GM12878 (cell line): ENCODE measurements around the gene TEAD4. TPM values are rescaled to one million over a fixed set of nuclear protein-coding genes. Genes with fewer than 3 reads are reported as not detected.

Experiments used
- ATAC-seq: fragments of 200-7000 bp; cut with Tn5 transposase; 3 replicates; pipeline ENCODE4 v1.9.1; 2020; ENCODE audit warnings: mild to moderate bottlenecking, moderate library complexity
- BruUV-seq: library from RNA; stranded (reverse); fragments of 400-500 nt; replicated peaks from 2 replicates; lab custom pipeline; 2021; lab: Mats Ljungman, UMichigan
- CTCF ChIA-PET: fragments of 300-600 bp; sonication (Branson Sonifier 250); formaldehyde crosslinking; extraction: SDS; loops from one replicate; lab custom pipeline; 2021; ENCODE audit warnings: inconsistent platforms; lab: Yijun Ruan, JAX
- POLR2A ChIA-PET: fragments of 350-600 bp; formaldehyde crosslinking; extraction: SDS; loops from one replicate; lab custom pipeline; 2021; ENCODE audit warnings: inconsistent platforms; lab: Charles Lee
- RAD21 ChIA-PET: fragments of 300-600 bp; sonication (Branson Sonifier 250); formaldehyde crosslinking; loops from one replicate; lab custom pipeline; 2023; ENCODE audit warnings: antibody characterized with exemption; ENCODE audit not compliant: unreplicated experiment; lab: Charles Lee
- SMC1A ChIA-PET: fragments of 300-600 bp; sonication (Branson Sonifier 250); formaldehyde crosslinking; loops from one replicate; lab custom pipeline; 2023; ENCODE audit not compliant: unreplicated experiment, uncharacterized antibody; lab: Charles Lee
- DNase-seq: peaks from one replicate; pipeline ENCODE4 v3.0.0-alpha.2; 2011; ENCODE audit warnings: low read depth, low spot score
- FAIRE-seq: peaks from 3 replicates; lab custom pipeline; 2011; peaks lifted over from hg19 to GRCh38; lab: Jason Lieb, UNC
- H2AFZ ChIP-seq: 2 replicates; pipeline ENCODE4 v1.6.0; 2011; ENCODE audit warnings: low read depth, low read length, control low read depth; ENCODE audit not compliant: control insufficient read depth
- H3K27ac ChIP-seq: 2 replicates; pipeline ENCODE4 v1.5.1; 2011; ENCODE audit warnings: control low read depth; ENCODE audit not compliant: control insufficient read depth, insufficient read depth
- H3K27me3 ChIP-seq, 2 experiments: replicated peaks in 1 of 2; 2 replicates each; pipeline versions ENCODE4 v1.6.0 to v1.6.1; 2011; ENCODE audit warnings: low read length in 1 of 2; ENCODE audit not compliant: control insufficient read depth in 2 of 2, insufficient read depth in 2 of 2
- H3K36me3 ChIP-seq, 2 experiments: 2 replicates each; pipeline ENCODE4 v1.5.1; 2011; ENCODE audit warnings: low read length in 1 of 2; ENCODE audit not compliant: control insufficient read depth in 2 of 2, insufficient read depth in 2 of 2
- H3K4me1 ChIP-seq: 2 replicates; pipeline ENCODE4 v1.6.1; 2011; ENCODE audit warnings: mild to moderate bottlenecking, low read length, moderate library complexity, mixed read lengths; ENCODE audit not compliant: control insufficient read depth, insufficient read depth
- H3K4me2 ChIP-seq: 2 replicates; pipeline ENCODE4 v1.6.0; 2011; ENCODE audit warnings: control low read depth; ENCODE audit not compliant: control insufficient read depth, insufficient read depth
- H3K4me3 ChIP-seq: fragments of 200-600 bp; sonication (generic); 2 replicates; pipeline ENCODE4 v1.5.1; 2016
- H3K79me2 ChIP-seq: 2 replicates; pipeline ENCODE4 v1.6.0; 2011; ENCODE audit warnings: low read length; ENCODE audit not compliant: control insufficient read depth, insufficient read depth
- H3K9ac ChIP-seq: 2 replicates; pipeline ENCODE4 v1.8.0; 2011; ENCODE audit warnings: low read length, control low read depth, mixed read lengths; ENCODE audit not compliant: control insufficient read depth, insufficient read depth
- H3K9me3 ChIP-seq: replicated peaks from 3 replicates; pipeline ENCODE4 v1.5.1; 2011; ENCODE audit warnings: mild to moderate bottlenecking, low read length; ENCODE audit not compliant: control insufficient read depth, insufficient read depth
- H4K20me1 ChIP-seq: 2 replicates; pipeline ENCODE4 v1.6.0; 2011; ENCODE audit not compliant: control insufficient read depth, insufficient read depth
- CHD1 ChIP-seq: IDR thresholded peaks from 2 replicates; pipeline ENCODE4 v1.6.1; 2012; ENCODE audit warnings: low read depth, low read length, improper control_type of control experiment
- IRF4 ChIP-seq: IDR thresholded peaks from 2 replicates; pipeline ENCODE4 v1.6.1; 2011; ENCODE audit warnings: low read depth, low read length
- POLR2A ChIP-seq: IDR thresholded peaks from 2 replicates; pipeline ENCODE4 v1.6.1; 2011; ENCODE audit warnings: low read depth, mild to moderate bottlenecking, low read length
- RUNX3 ChIP-seq: IDR thresholded peaks from 2 replicates; pipeline ENCODE4 v1.6.1; 2012; ENCODE audit warnings: low read length, inconsistent platforms
- SMAD1 ChIP-seq: fragments of 450-650 bp; IDR thresholded peaks from 2 replicates; pipeline ENCODE4 v1.6.1; 2018; ENCODE audit warnings: mild to moderate bottlenecking, low read depth; ENCODE audit not compliant: partially characterized antibody
- SPI1 ChIP-seq: IDR thresholded peaks from 2 replicates; pipeline ENCODE4 v1.6.1; 2011; ENCODE audit warnings: low read depth, mild to moderate bottlenecking, low read length, moderate library complexity, borderline replicate concordance; ENCODE audit not compliant: insufficient read depth
- SREBF1 ChIP-seq: IDR thresholded peaks from 2 replicates; pipeline ENCODE4 v1.6.1; 2012; ENCODE audit warnings: mild to moderate bottlenecking, low read length
- SREBF2 ChIP-seq: IDR thresholded peaks from 2 replicates; pipeline ENCODE4 v1.6.1; 2012; ENCODE audit warnings: mild to moderate bottlenecking, low read length
- SRF ChIP-seq, 2 experiments: IDR thresholded peaks; 2 replicates each; pipeline ENCODE4 v1.6.1; 2011; ENCODE audit warnings: low read depth in 2 of 2, low read length in 2 of 2, mild to moderate bottlenecking in 1 of 2, moderate library complexity in 1 of 2
- TAF1 ChIP-seq: IDR thresholded peaks from 2 replicates; pipeline ENCODE4 v1.6.1; 2011; ENCODE audit warnings: mild to moderate bottlenecking, low read depth, low read length, borderline replicate concordance
- ZBED1 ChIP-seq: IDR thresholded peaks from 2 replicates; pipeline ENCODE4 v1.6.1; 2016; ENCODE audit warnings: borderline replicate concordance
- ZSCAN29 ChIP-seq: fragments of 450-650 bp; IDR thresholded peaks from 2 replicates; pipeline ENCODE4 v1.6.1; 2017; ENCODE audit warnings: mild to moderate bottlenecking, moderate library complexity
- WGBS: methylation state at CpG from one replicate; pipeline ENCODE4 v1.1.6; 2016; ENCODE audit warnings: low lambda C conversion rate; ENCODE audit not compliant: insufficient replicate concordance, insufficient coverage; ENCODE audit errors: missing lambda C conversion rate; 5-methylcytosine and 5-hydroxymethylcytosine counted together
- in situ Hi-C: fragments of 300-500 bp; cut with MboI; formaldehyde crosslinking; loops from 9 replicates; pipeline ENCODE4 v1.14.3; 2018; ENCODE audit warnings: mixed read lengths
- intact Hi-C: fragments of 100-400 bp; cut with micrococcal nuclease; formaldehyde crosslinking; loops from one replicate; pipeline ENCODE4 v1.14.2; 2022; ENCODE audit not compliant: unreplicated experiment
- polyA plus RNA-seq, 11 experiments: library from polyadenylated mRNA; depleted of rRNA in 4 of 11; unstranded in 6 of 11; stranded (reverse) in 5 of 11; fragments of >200 nt; fragmentation: Nextera tagmentation in 4 of 11; fragmentation: Illumina TruSeq in 1 of 11; extraction: Ambion mirVana in 4 of 11; extraction: Trizol in 1 of 11; gene quantifications; 1 replicate in 1 of 11; 2 replicates in 10 of 11; pipeline versions ENCODE4 v1.2.1 to v1.2.3, GENCODE V29; 2011 to 2016; ENCODE audit warnings: inconsistent platforms in 2 of 11, missing spikeins in 2 of 11, low read depth in 1 of 11
- total RNA-seq, 4 experiments: library from RNA; depleted of rRNA in 3 of 4; stranded (reverse); fragments of >200 nt in 3 of 4; fragmentation: Illumina TruSeq in 1 of 4; extraction: Trizol in 1 of 4; gene quantifications; 2 replicates each; pipeline versions ENCODE4 v1.2.1 to v1.2.3, GENCODE V29; 2013 to 2021
- TF ChIP-seq, protein P1 (sequence below): fragments of 450-650 bp; IDR thresholded peaks from 2 replicates; pipeline ENCODE4 v1.6.1; 2016; ENCODE audit warnings: mild to moderate bottlenecking

TEAD4 gene
- total and polyA plus RNA-seq, 10 of the 15 experiments (the other 5 are each of a cell fraction or from before 2014, with no cell fraction given) = 0.04 to 0.68 (median 0.31) TPM; not detected in 4

DNA sequence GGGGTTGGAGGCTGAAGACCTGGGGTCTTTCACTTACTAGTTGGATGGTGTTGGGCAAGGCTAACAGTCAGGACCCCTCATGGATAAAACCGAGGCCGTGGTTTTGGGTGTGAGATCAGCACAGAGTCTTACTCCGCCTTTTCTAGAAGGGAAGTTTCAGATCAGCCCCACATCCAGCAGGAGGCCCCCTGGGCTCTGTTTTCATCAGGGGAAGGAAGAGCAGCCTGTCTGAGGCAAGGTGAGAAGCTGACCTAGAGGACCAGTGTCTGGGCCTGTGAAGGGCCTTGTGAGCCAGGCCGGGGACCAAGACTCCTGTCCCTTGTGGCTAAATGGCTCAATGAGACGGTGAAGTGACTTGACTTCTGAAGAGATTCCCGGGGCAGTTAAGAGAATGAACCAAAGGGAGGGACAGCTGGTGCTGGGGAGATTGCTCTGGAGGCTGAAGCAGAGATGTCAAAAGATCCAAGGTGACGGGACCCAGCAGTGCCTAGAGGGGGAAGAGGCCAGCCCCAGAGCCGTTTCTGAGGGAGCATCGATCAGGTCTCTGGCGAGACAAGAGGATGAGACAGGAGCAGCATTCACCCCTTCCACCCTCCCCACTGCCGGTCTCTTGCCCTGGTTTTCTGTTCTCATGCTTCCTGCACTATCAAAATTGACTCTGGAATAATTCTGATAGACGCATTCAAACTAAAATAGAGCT is 77.9 kb downstream of the TEAD4 start:
- ChIA-PET SMC1A (no interaction called here), CTCF (interaction anchor here (1.0 to 1.4 kb wide), 3 partner anchors 152 to 193 kb away, joined by 3 to 5 read pairs (median 3); no protein-coding TSS in a partner anchor), POLR2A (no interaction called here), RAD21 (no interaction called here)
- in situ Hi-C loops = no loop called here
- no peaks in the 10 kb centered on the region for H3K79me2 ChIP-seq
- no TSS peak for BruUV-seq
- H3K36me3 ChIP-seq = no peaks in the 10 kb centered on the region
- DNase-seq (no peak), FAIRE-seq (no peak), ATAC-seq (no peak)
- no peak for TF ChIP-seq TAF1
- no peak for TF ChIP-seq RUNX3
- no peak for TF ChIP-seq SREBF2
- TF ChIP-seq, protein P1, sequence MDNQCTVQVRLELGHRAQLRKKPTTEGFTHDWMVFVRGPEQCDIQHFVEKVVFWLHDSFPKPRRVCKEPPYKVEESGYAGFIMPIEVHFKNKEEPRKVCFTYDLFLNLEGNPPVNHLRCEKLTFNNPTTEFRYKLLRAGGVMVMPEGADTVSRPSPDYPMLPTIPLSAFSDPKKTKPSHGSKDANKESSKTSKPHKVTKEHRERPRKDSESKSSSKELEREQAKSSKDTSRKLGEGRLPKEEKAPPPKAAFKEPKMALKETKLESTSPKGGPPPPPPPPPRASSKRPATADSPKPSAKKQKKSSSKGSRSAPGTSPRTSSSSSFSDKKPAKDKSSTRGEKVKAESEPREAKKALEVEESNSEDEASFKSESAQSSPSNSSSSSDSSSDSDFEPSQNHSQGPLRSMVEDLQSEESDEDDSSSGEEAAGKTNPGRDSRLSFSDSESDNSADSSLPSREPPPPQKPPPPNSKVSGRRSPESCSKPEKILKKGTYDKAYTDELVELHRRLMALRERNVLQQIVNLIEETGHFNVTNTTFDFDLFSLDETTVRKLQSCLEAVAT = no peak
- TF ChIP-seq ZSCAN29 = no peak
- TF ChIP-seq SPI1 = no peak
- no peak for TF ChIP-seq SRF (IDR thresholded peaks at IDR 0.05; ENCODE audit: low read depth in 2 of 2, low read length in 2 of 2)
- TF ChIP-seq SMAD1 = no peak
- no peak for TF ChIP-seq POLR2A
- no peak for TF ChIP-seq CHD1
- TF ChIP-seq SREBF1 = no peak
- TF ChIP-seq IRF4 = no peak
- TF ChIP-seq ZBED1 = no peak
- no peaks in the 10 kb centered on the region for H3K9me3 ChIP-seq
- no peaks in the 10 kb centered on the region for H3K4me1 ChIP-seq
- no peaks in the 10 kb centered on the region; a peak in 1 of 4 replicates for H3K27me3 ChIP-seq
- H4K20me1 ChIP-seq = no peaks in the 10 kb centered on the region
- intact Hi-C loops = no loop called here
- H3K4me3 ChIP-seq = no peak overlapping the region
- H3K27ac ChIP-seq = no peak overlapping the region
- no peak overlapping the region for H2AFZ ChIP-seq
- H3K4me2 ChIP-seq = no peak overlapping the region
- H3K9ac ChIP-seq = no peak overlapping the region
- 27% methylated on average over 12 of the region's 12 CpGs for WGBS
